Stromal cell of bone marrow (primary cell): ENCODE data around the gene GTF2IRD1.
"Not testable (repeated sequence)": the region's sequence is repeated elsewhere in the genome, so short reads cannot be mapped to it uniquely, and the experiment has no call there.

Source experiments
- DNase-seq: peaks from one replicate; pipeline ENCODE4 v3.0.0-alpha.2; 2012; ENCODE audit warnings: low read depth

GTF2IRD1 gene

GRCh38 chr7:74493295-74493694 is 39.6 kb downstream of the GTF2IRD1 start:
- DNase-seq: no peak

GRCh38 chr7:74494076-74494548 is 40.4 kb downstream of the GTF2IRD1 start:
- no peak for DNase-seq

- DNase-seq: no peak
Measured at GRCh38 chr7:74495112-74496086, 41.7 kb downstream of the GTF2IRD1 start.

GRCh38 chr7:74496272-74496671 is 42.6 kb downstream of the GTF2IRD1 start:
- DNase-seq: no peak

- not testable (repeated sequence) for DNase-seq
Measured at GRCh38 chr7:74496773-74497172, 43.1 kb downstream of the GTF2IRD1 start.

GRCh38 chr7:74498354-74498753 is 44.6 kb downstream of the GTF2IRD1 start:
- DNase-seq: no peak

- DNase-seq: no peak
Measured at GRCh38 chr7:74498996-74499834, 45.5 kb downstream of the GTF2IRD1 start.

- DNase-seq: no peak
Measured at GRCh38 chr7:74499835-74500388, 46.2 kb downstream of the GTF2IRD1 start.

GRCh38 chr7:74501298-74501697 is 47.6 kb downstream of the GTF2IRD1 start:
- DNase-seq: no peak

- no peak for DNase-seq
Measured at GRCh38 chr7:74502216-74502891, 48.6 kb downstream of the GTF2IRD1 start.

- DNase-seq: no peak
Measured at GRCh38 chr7:74503061-74503460, 49.4 kb downstream of the GTF2IRD1 start.

GRCh38 chr7:74503943-74504342 is 50.2 kb downstream of the GTF2IRD1 start:
- no peak for DNase-seq

- DNase-seq: no peak
Measured at GRCh38 chr7:74505471-74506324, 52.0 kb downstream of the GTF2IRD1 start.

- DNase-seq: no peak
Measured at GRCh38 chr7:74506325-74506724, 52.6 kb downstream of the GTF2IRD1 start.

GRCh38 chr7:74507538-74508319 is 54.0 kb downstream of the GTF2IRD1 start:
- no peak for DNase-seq

- DNase-seq: not testable (repeated sequence)
Measured at GRCh38 chr7:74509453-74509852, 55.7 kb downstream of the GTF2IRD1 start.

- no peak for DNase-seq
Measured at GRCh38 chr7:74511345-74511744, 57.6 kb downstream of the GTF2IRD1 start.

- DNase-seq: no peak
Measured at GRCh38 chr7:74512762-74513161, 59.1 kb downstream of the GTF2IRD1 start.

GRCh38 chr7:74514131-74514591 is 60.5 kb downstream of the GTF2IRD1 start:
- no peak for DNase-seq

- no peak for DNase-seq
Measured at GRCh38 chr7:74515276-74515675, 61.6 kb downstream of the GTF2IRD1 start.
